RWPE2 (cell line): ENCODE measurements around the gene TRAK1.

Source experiments
- ATAC-seq: fragments of 200-7000 bp; cut with Tn5 transposase; 3 replicates; pipeline ENCODE4 v1.9.1; 2021; ENCODE audit warnings: low read depth
- DNase-seq: peaks from one replicate; pipeline ENCODE4 v3.0.0-alpha.2; 2020; ENCODE audit warnings: low spot score
- H3K27ac ChIP-seq: fragments of 450-650 bp; 2 replicates; pipeline ENCODE4 v1.5.1; 2017; ENCODE audit warnings: mild to moderate bottlenecking; ENCODE audit not compliant: poor library complexity, severe bottlenecking
- H3K27me3 ChIP-seq: fragments of 250-450 bp; sonication (Bioruptor Pico); 2 replicates; pipeline ENCODE4 v1.5.1; 2021; ENCODE audit warnings: mild to moderate bottlenecking, moderate library complexity; ENCODE audit not compliant: insufficient read depth, poor library complexity, severe bottlenecking
- H3K36me3 ChIP-seq: fragments of 250-450 bp; sonication (Bioruptor Pico); 2 replicates; pipeline ENCODE4 v1.5.1; 2020; ENCODE audit warnings: low read depth, mild to moderate bottlenecking, moderate library complexity
- H3K4me1 ChIP-seq: fragments of 250-450 bp; sonication (Bioruptor Pico); 2 replicates; pipeline ENCODE4 v1.5.1; 2021; ENCODE audit warnings: mild to moderate bottlenecking, moderate library complexity; ENCODE audit not compliant: insufficient read depth, poor library complexity, severe bottlenecking
- H3K4me3 ChIP-seq: fragments of 250-450 bp; sonication (Bioruptor Pico); 2 replicates; pipeline ENCODE4 v1.5.1; 2021; ENCODE audit warnings: mild to moderate bottlenecking, moderate library complexity; ENCODE audit not compliant: severe bottlenecking
- H3K9me3 ChIP-seq: fragments of 250-450 bp; sonication (Bioruptor Pico); 2 replicates; pipeline ENCODE4 v1.5.1; 2021; ENCODE audit warnings: mild to moderate bottlenecking, moderate library complexity; ENCODE audit not compliant: severe bottlenecking
- CTCF ChIP-seq: fragments of 450-650 bp; IDR thresholded peaks from one replicate; pipeline ENCODE4 v1.5.1; 2017; ENCODE audit warnings: mild to moderate bottlenecking, moderate library complexity; ENCODE audit not compliant: poor library complexity, severe bottlenecking

Gene TRAK1

DNA sequence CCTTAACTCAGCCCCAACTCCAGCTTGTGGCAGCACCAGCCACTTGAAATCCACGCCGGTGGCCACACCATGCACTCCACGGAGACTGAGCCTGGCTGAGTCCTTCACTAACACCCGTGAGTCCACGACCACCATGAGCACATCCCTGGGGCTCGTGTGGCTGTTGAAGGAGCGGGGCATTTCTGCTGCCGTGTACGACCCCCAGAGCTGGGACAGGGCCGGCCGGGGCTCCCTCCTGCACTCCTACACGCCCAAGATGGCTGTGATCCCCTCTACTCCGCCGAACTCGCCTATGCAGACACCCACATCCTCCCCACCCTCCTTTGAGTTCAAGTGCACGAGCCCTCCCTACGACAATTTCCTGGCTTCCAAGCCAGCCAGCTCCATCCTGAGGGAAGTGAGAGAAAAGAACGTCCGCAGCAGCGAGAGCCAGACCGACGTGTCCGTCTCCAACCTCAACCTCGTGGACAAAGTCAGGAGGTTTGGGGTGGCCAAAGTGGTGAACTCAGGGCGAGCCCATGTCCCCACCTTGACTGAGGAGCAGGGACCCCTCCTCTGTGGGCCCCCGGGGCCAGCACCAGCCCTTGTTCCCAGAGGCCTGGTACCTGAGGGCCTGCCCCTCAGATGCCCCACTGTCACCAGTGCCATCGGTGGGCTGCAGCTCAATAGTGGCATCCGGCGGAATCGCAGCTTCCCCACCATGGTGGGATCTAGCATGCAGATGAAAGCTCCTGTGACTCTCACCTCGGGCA is 132.0 kb downstream of the TRAK1 start:
- TF ChIP-seq CTCF: no peak
- Histone ChIP-seq H3K27ac (no peak overlapping the region), H3K9me3 (no peaks in the 10 kb centered on the region), H3K4me3 (no peak overlapping the region), H3K4me1 (no peaks in the 10 kb centered on the region), H3K36me3 (peaks cover 10% of the 10 kb centered on the region), H3K27me3 (no peaks in the 10 kb centered on the region)
- ATAC-seq (no peak), DNase-seq (no peak)

DNA sequence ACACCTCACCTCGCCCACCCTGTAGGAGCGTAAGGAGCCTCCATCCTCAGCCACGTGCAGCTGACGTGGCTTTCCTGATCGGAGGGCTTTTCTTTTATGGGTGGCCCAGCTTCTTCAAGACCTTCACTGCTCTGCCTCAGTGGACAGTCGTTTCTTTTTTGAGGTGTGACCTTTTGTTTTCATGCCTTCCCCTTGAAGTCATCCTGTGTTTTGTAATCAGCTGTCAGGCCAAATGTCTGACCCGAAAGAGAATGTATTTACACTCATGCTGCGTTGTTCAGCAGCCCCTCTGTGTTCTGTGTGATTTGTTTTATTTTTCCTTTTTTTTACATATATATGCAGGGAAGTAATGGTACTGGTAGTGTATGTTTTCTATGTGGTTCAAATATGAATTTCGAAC is 133.0 kb downstream of the TRAK1 start:
- H3K27ac ChIP-seq: no peak overlapping the region
- DNase-seq (no peak), ATAC-seq (no peak)
- no peaks in the 10 kb centered on the region for H3K4me1 ChIP-seq
- H3K27me3 ChIP-seq: no peaks in the 10 kb centered on the region
- no peaks in the 10 kb centered on the region for H3K9me3 ChIP-seq
- H3K4me3 ChIP-seq: no peak overlapping the region
- TF ChIP-seq CTCF: no peak
- peaks cover 10% of the 10 kb centered on the region for H3K36me3 ChIP-seq

GRCh38 chr3:42224658-42225421 is 133.7 kb downstream of the TRAK1 start:
- H3K4me3 ChIP-seq: no peak overlapping the region
- no peak for TF ChIP-seq CTCF
- H3K4me1 ChIP-seq: no peaks in the 10 kb centered on the region
- H3K36me3 ChIP-seq: peaks cover 10% of the 10 kb centered on the region
- no peak overlapping the region for H3K27ac ChIP-seq
- ATAC-seq (no peak), DNase-seq (no peak)
- no peaks in the 10 kb centered on the region for H3K27me3 ChIP-seq
- no peaks in the 10 kb centered on the region for H3K9me3 ChIP-seq

GRCh38 chr3:42225486-42226363 is 134.6 kb downstream of the TRAK1 start:
- H3K27ac ChIP-seq: no peak overlapping the region
- no peaks in the 10 kb centered on the region for H3K9me3 ChIP-seq
- TF ChIP-seq CTCF: no peak
- DNase-seq (no peak), ATAC-seq (no peak)
- H3K4me1 ChIP-seq: no peaks in the 10 kb centered on the region
- H3K36me3 ChIP-seq: peaks cover 10% of the 10 kb centered on the region
- H3K27me3 ChIP-seq: no peaks in the 10 kb centered on the region
- H3K4me3 ChIP-seq: no peak overlapping the region
